Colonic mucosa (tissue), 4 donors: Measurements from ENCODE around the gene TSHR. TPM values are rescaled to one million over a fixed set of nuclear protein-coding genes. Genes with fewer than 3 reads are reported as not detected.

ENCODE experiments used
- DNase-seq: peaks from one replicate; pipeline ENCODE4 v3.0.0-alpha.2; 2020
- H3K27ac ChIP-seq: fragments of 200-600 bp; one replicate; pipeline ENCODE4 v1.8.0; 2021
- H3K27me3 ChIP-seq: fragments of 200-600 bp; one replicate; pipeline ENCODE4 v1.8.0; 2021
- H3K36me3 ChIP-seq: fragments of 200-600 bp; one replicate; pipeline ENCODE4 v1.8.0; 2021
- H3K4me1 ChIP-seq: fragments of 200-600 bp; one replicate; pipeline ENCODE4 v1.8.0; 2021; ENCODE audit warnings: mild to moderate bottlenecking
- H3K4me3 ChIP-seq: fragments of 200-600 bp; one replicate; pipeline ENCODE4 v1.8.0; 2021
- H3K9ac ChIP-seq, 2 donors: one replicate each; pipeline ENCODE4 v1.7.0; 2013; ENCODE audit warnings: control low read depth in 2 of 2, low read depth in 2 of 2, low read length in 2 of 2
- H3K9me3 ChIP-seq: fragments of 200-600 bp; one replicate; pipeline ENCODE4 v1.8.0; 2021
- CTCF ChIP-seq: fragments of 200-600 bp; IDR thresholded peaks from one replicate; pipeline ENCODE4 v1.8.0; 2022; ENCODE audit warnings: antibody characterized with exemption, mild to moderate bottlenecking
- intact Hi-C: fragments of 100-400 bp; cut with DNase I; formaldehyde crosslinking; loops from one replicate; pipeline ENCODE4 v1.14.1; 2022
- total RNA-seq, 2 donors: library from RNA; stranded (reverse); fragmentation: NEBNext Ultra II Directional in 1 of 2; extraction: Animal tissue kit (Norgen Biotek cat#: 25700) in 1 of 2; gene quantifications; one replicate each; pipeline ENCODE4 v1.2.1, GENCODE V29; 2021
- donor health status: healthy.
- donor health status: DM: no; HTN: no; CAD: no.
- donor health status: DM: no; HTN: no; CAD: no.

Gene TSHR
- total RNA-seq, 2 donors from 2014 or later: 0.11 to 0.25 TPM

DNA sequence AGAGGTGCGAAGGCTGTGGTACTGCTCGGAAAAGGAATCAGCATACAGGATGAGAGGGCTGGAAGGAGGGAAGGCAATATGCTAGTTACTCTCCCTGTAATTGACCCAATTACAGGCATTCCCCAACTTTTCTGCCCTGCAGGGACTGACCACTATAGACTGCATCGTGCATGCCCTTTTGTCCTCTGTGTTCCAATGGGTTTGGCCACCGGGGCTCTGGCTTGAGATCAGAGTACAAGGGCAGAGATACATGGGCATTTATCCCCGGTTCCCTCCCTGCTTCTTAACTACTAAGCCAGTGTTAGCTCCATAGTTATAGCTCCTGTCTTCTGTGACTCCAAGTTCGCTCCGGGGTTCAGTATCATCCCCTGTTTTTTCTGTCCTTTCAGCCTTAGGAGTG lies 205.7 kb downstream of the TSHR start:
- Histone ChIP-seq H3K4me1 (no peaks in the 10 kb centered on the region), H3K4me3 (no peak overlapping the region), H3K9ac (no peak overlapping the region), H3K9me3 (no peaks in the 10 kb centered on the region), H3K27me3 (no peaks in the 10 kb centered on the region), H3K36me3 (no peaks in the 10 kb centered on the region), H3K27ac (no peak overlapping the region)
- no peak for DNase-seq
- intact Hi-C loops: no loop called here
- no peak for TF ChIP-seq CTCF

DNA sequence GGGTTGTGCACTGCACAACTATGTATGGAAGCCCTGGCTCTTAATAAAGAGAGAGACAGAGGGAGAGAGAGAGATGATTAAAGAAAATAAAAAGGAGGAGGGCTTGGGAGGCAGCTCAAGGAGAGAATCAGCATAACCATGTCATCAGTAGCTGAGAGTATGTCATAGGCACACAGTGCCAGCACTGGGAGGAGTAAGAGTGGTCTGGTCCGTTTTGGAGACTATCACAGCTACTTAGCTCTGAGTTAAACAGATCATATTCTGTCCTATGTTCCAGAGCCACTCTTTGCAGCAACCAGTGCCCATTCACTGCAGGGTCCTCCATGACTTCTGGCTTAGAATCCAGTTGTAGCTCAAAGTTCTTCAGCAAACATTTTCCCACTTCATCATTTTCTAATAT lies 206.3 kb downstream of the TSHR start:
- Histone ChIP-seq H3K9me3 (no peaks in the 10 kb centered on the region), H3K36me3 (no peaks in the 10 kb centered on the region), H3K27me3 (no peaks in the 10 kb centered on the region), H3K27ac (no peak overlapping the region), H3K4me1 (no peaks in the 10 kb centered on the region), H3K9ac (no peak overlapping the region), H3K4me3 (no peak overlapping the region)
- DNase-seq: no peak
- TF ChIP-seq CTCF: no peak
- intact Hi-C loops: no loop called here

DNA sequence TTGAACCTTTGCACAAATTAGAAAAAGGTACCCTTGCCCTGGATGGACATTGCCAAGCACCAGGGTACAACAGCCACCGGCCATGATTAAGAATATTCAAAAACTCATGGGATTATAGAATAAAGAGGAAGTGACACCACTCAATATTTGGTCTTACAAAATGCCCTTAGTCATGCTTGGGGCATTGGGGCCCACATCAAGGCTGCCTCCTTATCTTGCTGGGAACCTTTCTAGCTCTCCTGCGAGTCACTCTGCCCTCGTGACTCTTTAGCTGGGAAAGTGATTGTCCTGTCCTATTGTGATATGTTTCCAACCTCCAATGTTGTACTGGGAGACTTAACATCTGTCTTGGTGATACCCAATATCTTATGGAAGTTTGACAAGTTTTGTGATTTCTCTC lies 207.5 kb downstream of the TSHR start:
- Histone ChIP-seq H3K4me1 (no peaks in the 10 kb centered on the region), H3K27me3 (no peaks in the 10 kb centered on the region), H3K9me3 (no peaks in the 10 kb centered on the region), H3K9ac (no peak overlapping the region), H3K36me3 (no peaks in the 10 kb centered on the region), H3K27ac (no peak overlapping the region), H3K4me3 (no peak overlapping the region)
- no peak for DNase-seq
- TF ChIP-seq CTCF: no peak
- intact Hi-C loops: no loop called here

- H3K9ac ChIP-seq: no peak overlapping the region
- intact Hi-C loops: no loop called here
Measured at GRCh38 chr14:81164167-81164774, 208.8 kb downstream of the TSHR start.

DNA sequence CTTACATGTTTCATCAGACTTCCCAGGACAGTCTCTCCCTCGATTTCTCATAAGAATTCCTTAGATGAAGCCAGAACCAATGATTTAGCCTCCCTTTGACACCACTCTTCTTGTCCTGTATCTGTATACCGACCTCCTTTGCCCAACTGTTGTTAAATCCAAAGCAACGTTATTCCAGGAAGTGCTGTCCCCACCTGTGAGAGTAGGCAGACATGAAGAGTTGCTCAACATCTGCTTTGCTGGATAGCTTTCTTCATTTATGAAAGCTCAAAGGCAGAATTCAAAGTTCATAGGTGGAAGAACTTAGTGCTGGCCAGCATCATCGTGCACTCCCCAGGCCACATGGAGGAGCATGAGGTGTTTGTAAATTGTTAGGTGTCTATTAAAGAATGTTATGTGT lies 209.8 kb downstream of the TSHR start:
- Histone ChIP-seq H3K36me3 (no peaks in the 10 kb centered on the region), H3K27me3 (no peaks in the 10 kb centered on the region), H3K27ac (no peak overlapping the region), H3K9ac (no peak overlapping the region), H3K4me1 (no peaks in the 10 kb centered on the region), H3K9me3 (no peaks in the 10 kb centered on the region), H3K4me3 (no peak overlapping the region)
- TF ChIP-seq CTCF: no peak
- DNase-seq: no peak
- intact Hi-C loops: loop anchor here (5.0 kb wide), 1 partner anchor 168 kb away; no protein-coding TSS in a partner anchor

More at GRCh38 chr14:81164167-81164774, 208.8 kb downstream of the TSHR start:
- no peaks in the 10 kb centered on the region for H3K27me3 ChIP-seq
- no peak overlapping the region for H3K4me3 ChIP-seq
- no peaks in the 10 kb centered on the region for H3K36me3 ChIP-seq
- peak; percentile 37 for DNase-seq
- no peak overlapping the region for H3K27ac ChIP-seq
- no peaks in the 10 kb centered on the region for H3K4me1 ChIP-seq
- no peaks in the 10 kb centered on the region for H3K9me3 ChIP-seq
- peak; percentile 39 for TF ChIP-seq CTCF
